Mesenchymal stem cell (in vitro differentiated cells and primary cell): Measurements from ENCODE around the gene BABAM2.

Experiments
- DNase-seq: peaks from one replicate; pipeline ENCODE4 v3.0.0-alpha.2; 2013
- H2AFZ ChIP-seq: one replicate; pipeline ENCODE4 v1.6.1; 2013; ENCODE audit warnings: low read depth, mild to moderate bottlenecking, control low read depth, inconsistent platforms, low read length, moderate library complexity
- H2AK5ac ChIP-seq: 2 replicates; pipeline ENCODE4 v1.6.1; 2013; ENCODE audit warnings: low read length, moderate library complexity, mild to moderate bottlenecking, inconsistent platforms; ENCODE audit not compliant: severe bottlenecking
- H2BK120ac ChIP-seq: one replicate; pipeline ENCODE4 v1.6.1; 2013; ENCODE audit warnings: low read depth, mild to moderate bottlenecking, inconsistent platforms, low read length, moderate library complexity
- H2BK12ac ChIP-seq, 2 experiments: one replicate each; pipeline ENCODE4 v1.6.1; 2013; ENCODE audit warnings: inconsistent platforms in 2 of 2, low read length in 2 of 2, mild to moderate bottlenecking in 2 of 2, moderate library complexity in 2 of 2, control low read depth in 1 of 2
- H2BK15ac ChIP-seq: one replicate; pipeline ENCODE4 v1.6.1; 2013; ENCODE audit warnings: mild to moderate bottlenecking, low read depth, inconsistent platforms; ENCODE audit not compliant: poor library complexity, severe bottlenecking
- H2BK5ac ChIP-seq: 2 replicates; pipeline ENCODE4 v1.6.1; 2013; ENCODE audit warnings: low read depth, mild to moderate bottlenecking, low read length, control low read depth, inconsistent platforms; ENCODE audit not compliant: poor library complexity, severe bottlenecking
- H3K14ac ChIP-seq, 2 experiments: one replicate each; pipeline ENCODE4 v1.6.1; 2013; ENCODE audit warnings: inconsistent platforms in 2 of 2, low read length in 2 of 2, control low read depth in 1 of 2, mild to moderate bottlenecking in 1 of 2, moderate library complexity in 1 of 2
- H3K18ac ChIP-seq, 2 experiments: one replicate each; pipeline ENCODE4 v1.6.1; 2013; ENCODE audit warnings: inconsistent platforms in 2 of 2, low read length in 2 of 2, control low read depth in 1 of 2, low read depth in 1 of 2, mild to moderate bottlenecking in 1 of 2
- H3K23ac ChIP-seq, 2 experiments: one replicate each; pipeline ENCODE4 v1.6.1; 2013; ENCODE audit warnings: inconsistent platforms in 2 of 2, low read length in 2 of 2, mild to moderate bottlenecking in 2 of 2, moderate library complexity in 2 of 2, control low read depth in 1 of 2
- H3K27ac ChIP-seq: 2 replicates; pipeline ENCODE4 v1.5.1; 2013; ENCODE audit warnings: mild to moderate bottlenecking, moderate library complexity, low read length, control low read depth, inconsistent platforms; ENCODE audit not compliant: poor library complexity, severe bottlenecking
- H3K27me3 ChIP-seq, 2 experiments: 2 replicates each; pipeline versions ENCODE4 v1.6.1 to v1.7.0; 2013; ENCODE audit warnings: low read length in 2 of 2, mild to moderate bottlenecking in 2 of 2, moderate library complexity in 2 of 2, control low read depth in 1 of 2, inconsistent platforms in 1 of 2; ENCODE audit not compliant: control insufficient read depth in 1 of 2, insufficient read depth in 1 of 2
- H3K36me3 ChIP-seq, 2 experiments: 2 replicates each; pipeline versions ENCODE4 v1.6.1 to v1.7.0; 2013; ENCODE audit warnings: low read length in 2 of 2, control low read depth in 1 of 2, inconsistent platforms in 1 of 2, low read depth in 1 of 2, mild to moderate bottlenecking in 1 of 2; ENCODE audit not compliant: insufficient read depth in 2 of 2, control insufficient read depth in 1 of 2
- H3K4ac ChIP-seq, 2 experiments: one replicate each; pipeline ENCODE4 v1.6.1; 2013; ENCODE audit warnings: inconsistent platforms in 2 of 2, low read length in 2 of 2, mild to moderate bottlenecking in 2 of 2, moderate library complexity in 2 of 2, control low read depth in 1 of 2, low read depth in 1 of 2
- H3K4me1 ChIP-seq: 2 replicates; pipeline ENCODE4 v1.6.1; 2013; ENCODE audit warnings: low read depth, low read length, control low read depth; ENCODE audit not compliant: control insufficient read depth, insufficient read depth
- H3K4me2 ChIP-seq: 2 replicates; pipeline ENCODE4 v1.6.1; 2013; ENCODE audit warnings: low read length, mild to moderate bottlenecking, inconsistent platforms; ENCODE audit not compliant: poor library complexity, severe bottlenecking
- H3K4me3 ChIP-seq, 2 experiments: 2 replicates each; pipeline versions ENCODE4 v1.5.1 to v1.7.0; 2013; ENCODE audit warnings: low read length in 2 of 2, mild to moderate bottlenecking in 2 of 2, control low read depth in 1 of 2, low read depth in 1 of 2; ENCODE audit not compliant: insufficient read depth in 1 of 2
- H3K79me1 ChIP-seq: replicated peaks from 2 replicates; pipeline ENCODE4 v1.6.1; 2013; ENCODE audit warnings: mild to moderate bottlenecking, control low read depth, low read length, inconsistent platforms; ENCODE audit not compliant: poor library complexity, severe bottlenecking
- H3K9ac ChIP-seq: 2 replicates; pipeline ENCODE4 v1.7.0; 2013; ENCODE audit warnings: mild to moderate bottlenecking, low read length, moderate library complexity
- H3K9me3 ChIP-seq: 2 replicates; pipeline ENCODE4 v1.7.0; 2013; ENCODE audit warnings: mild to moderate bottlenecking, low read length; ENCODE audit not compliant: control insufficient read depth
- H4K8ac ChIP-seq: one replicate; pipeline ENCODE4 v1.6.1; 2013; ENCODE audit warnings: inconsistent platforms, mild to moderate bottlenecking, low read length, moderate library complexity
- H4K91ac ChIP-seq: one replicate; pipeline ENCODE4 v1.6.1; 2013; ENCODE audit warnings: mild to moderate bottlenecking, low read length, inconsistent platforms
- WGBS: methylation state at CpG from one replicate; pipeline ENCODE4 v1.1.7; 2013; ENCODE audit warnings: mixed read lengths; 5-methylcytosine and 5-hydroxymethylcytosine counted together

BABAM2 gene

DNA sequence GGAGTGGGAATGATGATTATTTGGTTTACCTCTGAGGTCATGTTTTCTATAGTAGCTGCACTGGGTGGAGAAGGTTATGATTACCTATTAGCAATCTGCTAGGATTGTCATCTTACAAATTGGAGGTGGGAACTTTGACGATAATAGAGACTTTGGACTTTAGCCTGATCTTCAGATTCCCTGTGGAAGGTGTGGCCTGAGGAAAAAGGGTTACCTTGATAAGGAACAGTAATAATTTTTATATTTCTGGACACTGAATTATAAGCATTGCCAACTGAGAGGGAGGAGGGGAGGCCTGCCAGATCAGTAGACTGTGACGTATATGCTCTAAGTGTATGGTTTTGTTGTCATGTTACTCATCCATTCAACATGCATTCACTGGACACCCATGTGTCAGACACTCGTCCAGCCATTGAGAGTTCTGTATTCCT is 318.7 kb downstream of the BABAM2 start:
- Histone ChIP-seq H3K4me1 (no peaks in the 10 kb centered on the region), H3K9me3 (no peaks in the 10 kb centered on the region), H3K9ac (no peak overlapping the region), H4K8ac (no peak overlapping the region), H3K27ac (no peak overlapping the region), H3K18ac (no peak overlapping the region), H4K91ac (no peak overlapping the region), H2BK5ac (no peak overlapping the region), H3K4ac (no peak overlapping the region), H3K4me3 (no peak overlapping the region), H2BK15ac (no peak overlapping the region), H3K14ac (no peak overlapping the region), H3K27me3 (no peaks in the 10 kb centered on the region), H2AK5ac (peak overlapping the region; percentile 47), H2BK12ac (no peak overlapping the region), H2AFZ (no peak overlapping the region), H3K4me2 (no peak overlapping the region), H2BK120ac (no peak overlapping the region), H3K79me1 (no peaks in the 10 kb centered on the region), H3K36me3 (no peaks in the 10 kb centered on the region), H3K23ac (no peak overlapping the region)
- WGBS = 73% methylated on average over 2 of the region's 3 CpGs
- peak; percentile 25 for DNase-seq

DNA sequence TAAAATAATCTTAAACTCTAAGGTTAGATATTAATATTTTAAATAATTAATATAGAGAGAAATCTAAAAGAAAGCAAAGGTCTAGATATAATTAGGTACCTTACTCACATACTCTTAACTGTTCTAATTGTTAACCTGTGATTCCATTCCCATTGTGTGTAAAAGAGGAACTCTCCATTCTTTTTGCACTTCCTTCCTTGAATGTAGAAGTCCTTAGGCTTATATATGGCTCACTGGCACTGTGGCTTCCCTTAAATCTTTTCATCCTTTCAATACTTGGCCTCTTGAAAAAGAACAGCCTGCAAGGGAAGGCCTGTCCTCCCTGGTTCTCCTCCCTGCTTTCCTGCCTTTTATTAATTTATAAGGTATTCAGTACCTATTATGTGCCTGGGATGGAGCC is 319.3 kb downstream of the BABAM2 start:
- H3K14ac ChIP-seq = no peak overlapping the region
- H3K18ac ChIP-seq = no peak overlapping the region
- no peak overlapping the region for H3K4me2 ChIP-seq
- no peak for DNase-seq
- no peak overlapping the region for H4K91ac ChIP-seq
- no peaks in the 10 kb centered on the region for H3K27me3 ChIP-seq
- H3K9me3 ChIP-seq = no peaks in the 10 kb centered on the region
- H2BK15ac ChIP-seq = no peak overlapping the region
- H3K4me1 ChIP-seq = no peaks in the 10 kb centered on the region
- H3K4me3 ChIP-seq = no peak overlapping the region
- no peak overlapping the region for H3K4ac ChIP-seq
- H4K8ac ChIP-seq = no peak overlapping the region
- no peak overlapping the region for H2BK120ac ChIP-seq
- no peak overlapping the region for H2BK12ac ChIP-seq
- no peak overlapping the region for H2AFZ ChIP-seq
- no peaks in the 10 kb centered on the region for H3K36me3 ChIP-seq
- no peak overlapping the region for H2BK5ac ChIP-seq
- no peak overlapping the region for H2AK5ac ChIP-seq
- no peak overlapping the region for H3K27ac ChIP-seq
- H3K79me1 ChIP-seq = no peaks in the 10 kb centered on the region
- H3K9ac ChIP-seq = no peak overlapping the region
- no peak overlapping the region for H3K23ac ChIP-seq

DNA sequence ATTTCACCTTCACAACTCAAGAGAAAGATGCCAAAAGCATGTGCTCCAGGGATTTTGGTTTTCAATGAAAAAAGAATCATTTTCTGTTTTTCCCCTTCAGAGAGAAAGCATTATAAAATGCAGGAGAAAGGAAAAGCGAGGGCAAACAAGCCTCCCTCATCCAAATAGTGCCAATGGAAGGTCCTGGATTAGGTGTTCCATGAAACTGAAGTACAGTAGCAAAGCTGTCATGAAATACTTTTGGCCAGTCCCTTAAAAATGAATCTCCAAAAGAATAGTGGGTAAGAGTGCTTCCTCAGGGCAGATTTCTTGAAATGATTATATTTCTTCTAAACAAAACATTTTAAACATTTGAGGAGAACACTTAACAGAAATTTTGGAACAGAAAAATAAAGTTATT is 320.0 kb downstream of the BABAM2 start:
- H3K9me3 ChIP-seq = no peaks in the 10 kb centered on the region
- no peak overlapping the region for H3K9ac ChIP-seq
- no peaks in the 10 kb centered on the region for H3K36me3 ChIP-seq
- no peak overlapping the region for H3K4me2 ChIP-seq
- no peak overlapping the region for H4K91ac ChIP-seq
- no peak overlapping the region for H2BK12ac ChIP-seq
- no peak overlapping the region for H2BK15ac ChIP-seq
- no peak overlapping the region for H2BK5ac ChIP-seq
- H4K8ac ChIP-seq = no peak overlapping the region
- no peaks in the 10 kb centered on the region for H3K4me1 ChIP-seq
- H2AFZ ChIP-seq = no peak overlapping the region
- 100% methylated on average over 1 of the region's 1 CpG for WGBS
- H3K79me1 ChIP-seq = no peaks in the 10 kb centered on the region
- H3K23ac ChIP-seq = no peak overlapping the region
- H2BK120ac ChIP-seq = no peak overlapping the region
- no peak overlapping the region for H3K14ac ChIP-seq
- H2AK5ac ChIP-seq = no peak overlapping the region
- no peak overlapping the region for H3K18ac ChIP-seq
- no peaks in the 10 kb centered on the region for H3K27me3 ChIP-seq
- no peak for DNase-seq
- no peak overlapping the region for H3K4me3 ChIP-seq
- H3K27ac ChIP-seq = no peak overlapping the region
- no peak overlapping the region for H3K4ac ChIP-seq

DNA sequence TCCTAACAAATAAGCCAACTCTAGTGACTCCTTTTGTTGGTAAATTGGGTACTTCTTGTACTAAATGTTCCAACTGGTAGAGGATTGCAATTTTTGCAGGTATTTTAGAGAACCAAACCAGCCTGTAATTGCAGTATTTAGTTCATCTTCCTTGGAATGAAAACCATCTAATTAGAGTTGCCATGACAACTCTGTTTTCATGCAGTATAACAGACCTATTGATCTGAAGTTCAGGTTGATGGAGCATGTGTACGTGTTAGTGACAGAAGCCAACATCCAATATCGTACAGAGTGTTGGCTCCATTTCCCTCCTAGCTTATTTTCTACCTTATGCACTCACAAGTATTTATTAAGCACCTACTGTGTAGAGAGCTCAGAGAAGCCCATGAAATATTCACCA is 325.8 kb downstream of the BABAM2 start:
- 95% methylated on average over 2 of the region's 2 CpGs for WGBS
- no peak for DNase-seq

More for the DNA sequence above, 325.8 kb downstream of the BABAM2 start:
- H2BK12ac ChIP-seq = no peak overlapping the region
- no peak overlapping the region for H3K4ac ChIP-seq
- H2BK120ac ChIP-seq = no peak overlapping the region
- H3K27me3 ChIP-seq = no peaks in the 10 kb centered on the region
- no peak overlapping the region for H3K4me3 ChIP-seq
- no peak overlapping the region for H3K9ac ChIP-seq
- no peaks in the 10 kb centered on the region for H3K9me3 ChIP-seq
- no peak overlapping the region for H3K18ac ChIP-seq
- no peak overlapping the region for H2AK5ac ChIP-seq
- no peak overlapping the region for H3K23ac ChIP-seq
- no peak overlapping the region for H2BK15ac ChIP-seq
- H3K27ac ChIP-seq = no peak overlapping the region
- H3K36me3 ChIP-seq = no peaks in the 10 kb centered on the region
- H4K91ac ChIP-seq = no peak overlapping the region
- no peak overlapping the region for H3K14ac ChIP-seq
- H3K79me1 ChIP-seq = no peaks in the 10 kb centered on the region
- no peak overlapping the region for H4K8ac ChIP-seq
- H3K4me2 ChIP-seq = no peak overlapping the region
- no peak overlapping the region for H2BK5ac ChIP-seq
- H2AFZ ChIP-seq = no peak overlapping the region
- no peaks in the 10 kb centered on the region for H3K4me1 ChIP-seq
